GM23248 (cell line): ENCODE measurements around the gene KRTAP13-2.

Source experiments
- EZH2 ChIP-seq: fragments of 200-600 bp; sonication (generic); IDR thresholded peaks from 2 replicates; pipeline ENCODE4 v1.6.1; 2018; ENCODE audit warnings: antibody characterized with exemption, mild to moderate bottlenecking; ENCODE audit not compliant: insufficient read depth, poor library complexity, severe bottlenecking
- EZH2phosphoT487 ChIP-seq: fragments of 200-600 bp; sonication (generic); IDR thresholded peaks from 2 replicates; pipeline ENCODE4 v1.6.1; 2018; ENCODE audit warnings: antibody characterized with exemption, moderate library complexity, mild to moderate bottlenecking, low read depth; ENCODE audit not compliant: insufficient read depth

GRCh38 chr21:30326390-30326789, 45.7 kb downstream of the KRTAP13-2 start:
- TF ChIP-seq EZH2phosphoT487: no peak
- no peak for TF ChIP-seq EZH2
